GM21423 (cell line): ENCODE results near the gene SH3GL1.
A peak's percentile ranks its signal among the peaks of the same experiment; 100 is the strongest.

Experiments
- ATAC-seq: cut with Tn5 transposase; IDR thresholded peaks from one replicate; pipeline ENCODE4 v1.9.1; 2021; ENCODE audit warnings: mild to moderate bottlenecking, moderate library complexity; ENCODE audit not compliant: unreplicated experiment

SH3GL1 gene

GRCh38 chr19:4400135-4400936 lies at the start of gene SH3GL1:
Gene SH3GL1, minus strand, starts transcription at chr19:4400547. Its CDS starts 179 bp downstream, at chr19:4400368.
- ATAC-seq = peak; percentile 56

- ATAC-seq = no peak
These were observed 49.3 kb upstream of the SH3GL1 start for GRCh38 chr19:4449639-4450028.

GRCh38 chr19:4449022-4449638 lies 48.8 kb upstream of the SH3GL1 start:
- ATAC-seq = no peak

- ATAC-seq = no peak
These were observed 48.0 kb upstream of the SH3GL1 start for GRCh38 chr19:4448147-4448985.

GRCh38 chr19:4447327-4448146 lies 47.2 kb upstream of the SH3GL1 start:
- no peak for ATAC-seq

GRCh38 chr19:4446704-4447200 lies 46.4 kb upstream of the SH3GL1 start:
- ATAC-seq = no peak

- ATAC-seq = no peak
These were observed 45.8 kb upstream of the SH3GL1 start for GRCh38 chr19:4445963-4446703.

- ATAC-seq = no peak
These were observed 44.7 kb upstream of the SH3GL1 start for GRCh38 chr19:4444765-4445741.

- ATAC-seq = no peak
These were observed 43.8 kb upstream of the SH3GL1 start for GRCh38 chr19:4443966-4444764.

- no peak for ATAC-seq
These were observed 42.8 kb upstream of the SH3GL1 start for GRCh38 chr19:4443188-4443587.

GRCh38 chr19:4442819-4443146 lies 42.4 kb upstream of the SH3GL1 start:
- ATAC-seq = no peak

GRCh38 chr19:4441994-4442818 lies 41.9 kb upstream of the SH3GL1 start:
- no peak for ATAC-seq

GRCh38 chr19:4439243-4439642 lies 38.9 kb upstream of the SH3GL1 start:
- no peak for ATAC-seq

GRCh38 chr19:4437103-4437502 lies 36.8 kb upstream of the SH3GL1 start:
- ATAC-seq = no peak

GRCh38 chr19:4436231-4436630 lies 35.9 kb upstream of the SH3GL1 start:
- ATAC-seq = no peak

GRCh38 chr19:4434391-4434790 lies 34.0 kb upstream of the SH3GL1 start:
- no peak for ATAC-seq

GRCh38 chr19:4432918-4433506 lies 32.7 kb upstream of the SH3GL1 start:
- no peak for ATAC-seq
